ENCODE measurements around the gene RILPL1. TPM values are rescaled to one million over a fixed set of nuclear protein-coding genes. Genes with fewer than 3 reads are reported as not detected.
"Not testable (repeated sequence)": the region's sequence is repeated elsewhere in the genome, so short reads cannot be mapped to it uniquely, and the experiment has no call there.

RILPL1 gene
- total RNA-seq, 2 donors from 2014 or later = 91.7 to 98.0 TPM

DNA sequence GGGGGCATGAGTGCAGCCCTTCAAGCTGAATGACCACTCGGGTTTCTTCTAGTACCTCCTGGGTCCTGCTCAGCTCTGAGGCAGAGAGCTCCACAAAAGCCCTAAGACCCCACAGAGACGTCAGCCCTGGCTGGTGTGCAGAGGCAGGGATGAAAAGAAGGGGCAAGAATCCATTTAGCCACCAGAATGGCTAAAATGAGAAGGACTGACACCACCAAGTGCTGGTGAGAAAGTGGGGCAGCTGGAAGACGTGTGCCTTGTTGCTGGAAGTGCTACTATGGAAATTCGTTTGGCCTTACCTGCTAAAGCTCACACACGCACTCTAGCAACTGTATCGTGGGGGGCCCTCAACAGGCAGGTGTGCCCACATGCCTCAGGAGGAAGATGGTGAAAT is 26.7 kb downstream of the RILPL1 start:
- DNase-seq (no peak), ATAC-seq (no peak)
- intact Hi-C loops (cut with DNase I) = no loop called here

GRCh38 chr12:123506059-123506842 is 27.3 kb downstream of the RILPL1 start:
- DNase-seq (no peak), ATAC-seq (no peak)
- intact Hi-C loops (cut with DNase I) = no loop called here

DNA sequence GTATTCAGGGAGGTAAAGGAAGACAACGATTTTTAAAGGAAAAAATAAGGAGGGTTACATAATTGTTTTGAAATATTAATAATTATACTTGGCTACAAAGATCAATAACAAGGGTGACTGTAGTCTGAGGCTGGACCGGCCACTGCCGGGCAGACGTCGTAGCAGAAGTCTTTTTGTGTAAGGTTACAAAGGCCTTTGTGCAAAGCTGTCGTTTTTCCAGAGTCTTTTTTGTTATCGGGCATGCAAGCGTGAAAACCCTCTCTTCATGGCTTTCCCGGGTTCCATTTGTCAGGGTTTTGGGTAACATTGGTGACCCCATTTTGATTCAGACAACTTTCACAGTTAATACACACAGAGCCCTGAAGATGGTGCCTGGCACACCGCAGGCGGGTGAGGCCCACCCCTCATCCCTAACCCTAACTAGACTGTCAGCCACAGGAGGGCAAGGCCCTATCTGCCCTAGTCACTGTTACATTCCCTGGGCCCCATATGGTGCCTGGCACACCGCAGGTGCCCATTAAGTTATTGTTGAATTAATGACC is 31.3 kb downstream of the RILPL1 start:
- ATAC-seq = no peak
- no peak for DNase-seq
- intact Hi-C loops (cut with DNase I) = no loop called here

GRCh38 chr12:123499332-123499731 is 34.2 kb downstream of the RILPL1 start:
- ATAC-seq = no peak
- intact Hi-C loops (cut with DNase I) = no loop called here
- DNase-seq = no peak

- ATAC-seq (no peak), DNase-seq (no peak)
- intact Hi-C loops (cut with DNase I) = no loop called here
Observed at GRCh38 chr12:123498126-123498825, 35.2 kb downstream of the RILPL1 start.

DNA sequence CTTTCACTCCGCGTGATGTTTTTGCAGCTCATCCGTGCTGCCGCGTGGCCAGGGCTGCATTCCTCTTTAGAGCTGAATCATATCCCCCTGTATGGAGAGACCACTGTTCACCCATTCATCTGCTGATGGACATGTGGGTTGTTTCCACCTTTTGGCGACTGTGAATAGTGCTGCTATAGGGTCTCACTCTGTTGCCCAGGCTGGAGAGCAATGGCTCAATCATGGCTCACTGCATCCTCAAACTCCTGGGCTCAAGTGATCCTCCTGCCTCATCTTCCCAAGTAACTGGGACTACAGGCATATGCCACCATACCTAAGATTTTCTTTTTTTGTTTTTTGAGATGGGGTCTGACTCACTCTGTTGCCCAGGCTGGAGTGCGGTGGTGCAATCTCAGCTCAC is 36.5 kb downstream of the RILPL1 start:
- no peak for DNase-seq
- no peak for ATAC-seq
- intact Hi-C loops (cut with DNase I) = no loop called here

- DNase-seq = peak; percentile 56
- ATAC-seq = peak; percentile 67 to 81
- intact Hi-C loops (cut with DNase I) = no loop called here
Observed at GRCh38 chr12:123494124-123494851, 39.2 kb downstream of the RILPL1 start.

GRCh38 chr12:123492339-123493039 is 41.0 kb downstream of the RILPL1 start:
- ATAC-seq = peak; percentile 7 to 48
- intact Hi-C loops (cut with DNase I); DNase-seq: not testable (repeated sequence)

DNA sequence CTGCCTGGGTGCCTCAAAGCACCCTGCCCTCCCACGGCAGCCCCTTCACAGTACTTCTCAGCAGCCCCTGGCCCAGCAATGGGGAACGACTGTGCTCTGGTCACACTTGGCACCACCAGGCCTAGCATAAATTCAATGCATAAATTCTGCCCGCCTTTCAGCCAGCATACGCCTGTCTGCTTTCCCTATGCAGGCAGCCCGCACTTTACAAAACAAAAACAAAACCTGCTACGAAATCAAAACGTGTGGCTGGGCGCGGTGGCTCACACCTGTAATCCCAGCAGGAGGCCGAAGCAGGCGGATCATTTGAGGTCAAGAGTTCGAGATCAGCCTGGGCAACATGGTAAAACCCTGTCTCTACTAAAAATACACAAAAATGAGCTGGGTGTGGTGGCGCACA is 42.0 kb downstream of the RILPL1 start:
- ATAC-seq (no peak), DNase-seq (no peak)
- intact Hi-C loops (cut with DNase I) = no loop called here

- intact Hi-C loops (cut with DNase I) = no loop called here
- no peak for ATAC-seq
- no peak for DNase-seq
Observed at GRCh38 chr12:123491056-123491455, 42.5 kb downstream of the RILPL1 start.

DNA sequence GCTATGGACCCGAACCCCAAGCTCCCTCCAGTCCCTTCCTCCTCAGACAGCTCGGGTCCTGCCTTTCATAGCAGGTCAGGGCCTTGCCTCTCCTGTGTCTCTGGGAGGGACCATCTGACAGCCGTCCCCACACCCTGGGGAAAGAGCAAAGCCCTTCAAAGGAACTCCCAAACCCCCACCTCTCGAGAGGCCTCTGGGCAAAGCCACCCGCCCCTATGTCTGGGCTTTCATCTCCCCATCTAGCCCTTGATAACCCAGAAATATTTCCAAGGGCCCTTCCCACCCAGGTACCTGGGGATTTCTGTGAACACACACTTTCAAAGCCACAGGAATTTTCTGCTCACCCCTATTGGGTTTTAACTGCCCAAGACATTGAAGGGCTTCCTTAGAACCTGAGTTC is 43.4 kb downstream of the RILPL1 start:
- DNase-seq (no peak), ATAC-seq (no peak)
- intact Hi-C loops (cut with DNase I) = no loop called here

DNA sequence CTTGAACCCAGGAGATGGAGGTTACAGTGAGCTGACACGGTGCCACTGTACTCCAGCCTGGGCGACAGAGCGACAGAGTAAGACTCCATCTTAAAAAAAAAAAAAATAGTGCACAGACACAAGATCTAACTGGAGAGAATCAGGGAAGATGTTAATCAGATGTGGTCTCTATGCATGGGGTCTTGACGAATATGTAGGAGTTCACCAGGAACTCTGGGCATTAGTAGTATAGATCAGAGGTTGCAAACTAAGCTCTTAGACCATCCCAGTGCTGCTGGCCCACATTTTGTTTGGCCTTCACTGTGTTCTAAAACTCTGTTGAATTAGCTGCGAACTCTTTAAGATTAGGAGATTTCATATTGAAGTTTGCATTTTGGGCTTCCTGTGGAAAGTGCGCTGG is 43.9 kb downstream of the RILPL1 start:
- DNase-seq = no peak
- intact Hi-C loops (cut with DNase I) = no loop called here
- no peak for ATAC-seq

DNA sequence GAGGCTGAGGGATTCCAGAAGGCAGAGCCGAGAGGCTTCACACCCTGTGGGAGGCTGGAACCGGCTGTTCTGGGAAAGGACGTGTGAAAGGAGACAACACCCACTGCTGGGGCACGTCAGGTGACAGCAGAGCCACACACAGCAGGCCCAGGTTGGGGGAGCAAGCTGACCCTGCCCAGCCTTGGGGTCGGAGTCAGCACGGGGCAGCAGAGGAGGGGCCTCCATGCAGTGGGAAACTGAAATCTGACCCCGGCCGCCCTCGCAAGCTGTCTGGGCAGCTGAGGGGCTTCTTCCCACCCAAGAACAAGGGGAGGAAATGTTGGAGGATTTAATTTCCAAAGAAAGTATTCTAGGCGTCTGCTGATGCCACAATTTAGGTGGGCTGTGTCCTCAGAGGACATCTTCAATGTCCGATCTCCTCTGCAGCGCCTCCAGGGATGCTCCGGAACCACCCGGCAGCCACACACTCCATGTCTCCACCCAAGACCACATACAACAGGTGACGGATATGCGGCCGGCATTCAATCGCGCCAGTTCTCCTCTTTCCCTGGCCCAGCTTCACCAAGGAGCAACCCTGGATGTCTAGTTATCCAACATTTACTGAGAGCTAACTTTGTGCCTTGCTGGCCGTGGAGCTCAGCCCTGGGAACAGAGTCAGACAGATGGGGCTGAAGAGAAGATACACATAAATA is 44.8 kb downstream of the RILPL1 start:
- ATAC-seq (peak in 1 of 2 donors; percentile 28), DNase-seq (peak; percentile 33)
- intact Hi-C loops (cut with DNase I) = no loop called here

- no peak for DNase-seq
- intact Hi-C loops (cut with DNase I) = no loop called here
- no peak for ATAC-seq
Observed at GRCh38 chr12:123487428-123487827, 46.1 kb downstream of the RILPL1 start.

DNA sequence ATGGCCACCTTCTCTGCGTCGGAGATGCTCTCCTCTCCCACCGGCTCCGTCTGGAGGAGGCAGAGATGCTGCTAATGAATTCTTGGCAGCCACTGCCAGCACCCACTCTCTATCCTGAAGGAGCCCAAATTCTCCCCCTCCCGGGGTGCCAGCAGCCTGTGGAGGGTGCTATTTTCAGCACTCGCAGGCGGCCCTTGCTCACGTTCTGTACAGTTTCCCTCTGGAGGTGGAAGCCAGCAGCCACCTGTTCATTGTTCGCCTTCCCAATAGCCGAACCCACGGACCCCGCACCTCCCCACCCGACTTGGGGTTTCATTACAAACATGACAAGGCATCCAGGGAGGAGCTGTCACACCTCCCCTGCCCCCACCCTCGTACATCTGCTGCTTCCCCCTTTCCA is 47.8 kb downstream of the RILPL1 start:
- intact Hi-C loops (cut with DNase I) = no loop called here
- DNase-seq (no peak), ATAC-seq (no peak)

GRCh38 chr12:123483602-123484248 is 49.8 kb downstream of the RILPL1 start:
- intact Hi-C loops (cut with DNase I) = no loop called here

DNA sequence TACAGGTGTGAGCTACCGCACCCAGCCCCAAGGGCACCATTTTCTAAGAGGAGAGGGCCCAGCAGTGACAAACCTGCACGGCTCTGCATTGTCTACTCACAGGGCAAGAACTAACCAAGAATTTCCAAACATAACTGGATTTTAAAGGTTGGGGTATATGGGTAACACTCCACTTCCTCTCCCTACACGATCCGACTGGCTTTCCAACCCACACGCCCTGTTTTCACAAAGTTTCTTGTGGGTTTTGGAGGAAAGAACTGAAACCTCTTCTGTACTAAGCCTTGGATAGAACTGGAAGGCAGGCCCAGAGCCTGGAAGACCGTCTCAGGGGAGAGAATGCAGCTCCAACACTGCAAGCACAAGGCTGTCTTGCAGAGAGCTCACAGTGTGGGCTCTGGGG is 50.6 kb downstream of the RILPL1 start:
- intact Hi-C loops (cut with DNase I) = no loop called here
- DNase-seq = no peak
- ATAC-seq = no peak

More at GRCh38 chr12:123483602-123484248, 49.8 kb downstream of the RILPL1 start:
- ATAC-seq (no peak), DNase-seq (no peak)

DNA sequence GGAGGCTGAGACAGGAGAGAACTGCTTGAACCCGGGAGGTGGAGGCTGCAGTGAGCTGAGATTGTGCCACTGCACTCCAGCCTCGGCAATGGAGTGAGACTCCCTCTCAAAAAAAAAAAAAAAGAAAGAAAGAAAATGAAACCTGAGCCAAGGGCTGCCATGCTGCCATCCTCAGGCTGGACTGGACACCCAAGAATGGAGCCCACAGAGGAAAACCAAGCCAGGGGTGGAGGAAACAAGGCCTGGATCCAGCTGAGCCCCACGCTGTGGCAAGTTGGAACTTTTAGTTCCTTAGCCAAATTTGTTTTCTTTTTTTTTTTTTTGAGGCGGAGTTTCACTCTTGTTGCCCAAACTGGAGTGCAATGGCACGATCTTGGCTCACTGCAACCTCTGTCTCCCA is 52.3 kb downstream of the RILPL1 start:
- not testable (repeated sequence) for ATAC-seq

More for the DNA sequence above, 52.3 kb downstream of the RILPL1 start:
- intact Hi-C loops (cut with DNase I); DNase-seq: not testable (repeated sequence)
